ENCODE data around the gene COL11A2. TPM values are rescaled to one million over a fixed set of nuclear protein-coding genes. Genes with fewer than 3 reads are reported as not detected.
A peak's percentile ranks its signal among the peaks of the same experiment; 100 is the strongest.

COL11A2 gene
- total and polyA plus RNA-seq, 2 of the 13 experiments (the other 11 are each of a cell fraction or from before 2014, with no cell fraction given) = 0.55 TPM

GRCh38 chr6:33200219-33201146 lies 8.2 kb upstream of the COL11A2 start, which contains the start of the genes RXRB and SLC39A7 (continued):
- peak; percentile 77; the same call in 1 of the 2 replicates for TF ChIP-seq ZNF766 (CRISPR knock-in tag; IDR thresholded peaks at IDR 0.05; ENCODE audit: borderline replicate concordance)
- TF ChIP-seq MLX (CRISPR knock-in tag; IDR thresholded peaks at IDR 0.05) = peak; percentile 33; the same call in 1 of the 2 replicates
- TF ChIP-seq ZNF292 (CRISPR knock-in tag; IDR thresholded peaks at IDR 0.05; ENCODE audit: borderline replicate concordance, low read depth) = no peak
- peak; percentile 87 for TF ChIP-seq THAP11 (CRISPR knock-in tag; IDR thresholded peaks at IDR 0.05)
- TF ChIP-seq DPF2 (CRISPR knock-in tag; IDR thresholded peaks at IDR 0.05; ENCODE audit: borderline replicate concordance, low read depth) = no peak
- peak; percentile 98; the same call in 1 of the 2 replicates for TF ChIP-seq ZNF569 (CRISPR knock-in tag; IDR thresholded peaks at IDR 0.05; ENCODE audit: borderline replicate concordance)
- no peak; the same call in 1 of the 2 replicates for TF ChIP-seq HIC2 (CRISPR knock-in tag; IDR thresholded peaks at IDR 0.05; ENCODE audit: low read depth)
- peak; percentile 95 for TF ChIP-seq ZNF547 (CRISPR knock-in tag; IDR thresholded peaks at IDR 0.05)
- no peak; the same call in 1 of the 2 replicates for TF ChIP-seq ZNF34 (CRISPR knock-in tag; IDR thresholded peaks at IDR 0.05; ENCODE audit: borderline replicate concordance)
- peak; percentile 94 for TF ChIP-seq CREB3 (CRISPR knock-in tag; IDR thresholded peaks at IDR 0.05)
- TF ChIP-seq ZBTB2 (CRISPR knock-in tag; IDR thresholded peaks at IDR 0.05; ENCODE audit: low read depth) = peak; percentile 100
- TF ChIP-seq ZNF646 (CRISPR knock-in tag; IDR thresholded peaks at IDR 0.05) = no peak
